GM20000 (cell line): ENCODE data around the gene MEIOSIN.

Experiments
- DNase-seq: peaks from one replicate; pipeline ENCODE4 v3.0.0; 2012; ENCODE audit warnings: low spot score
- TF ChIP-seq, protein P1 (sequence below): IDR thresholded peaks from 2 replicates; pipeline ENCODE4 v1.5.1; 2012; ENCODE audit warnings: mild to moderate bottlenecking, control low read depth; ENCODE audit errors: extremely low read depth, missing control alignments

Gene MEIOSIN

GRCh38 chr19:45752639-45753038, 19.4 kb downstream of the MEIOSIN start:
- TF ChIP-seq, protein P1, sequence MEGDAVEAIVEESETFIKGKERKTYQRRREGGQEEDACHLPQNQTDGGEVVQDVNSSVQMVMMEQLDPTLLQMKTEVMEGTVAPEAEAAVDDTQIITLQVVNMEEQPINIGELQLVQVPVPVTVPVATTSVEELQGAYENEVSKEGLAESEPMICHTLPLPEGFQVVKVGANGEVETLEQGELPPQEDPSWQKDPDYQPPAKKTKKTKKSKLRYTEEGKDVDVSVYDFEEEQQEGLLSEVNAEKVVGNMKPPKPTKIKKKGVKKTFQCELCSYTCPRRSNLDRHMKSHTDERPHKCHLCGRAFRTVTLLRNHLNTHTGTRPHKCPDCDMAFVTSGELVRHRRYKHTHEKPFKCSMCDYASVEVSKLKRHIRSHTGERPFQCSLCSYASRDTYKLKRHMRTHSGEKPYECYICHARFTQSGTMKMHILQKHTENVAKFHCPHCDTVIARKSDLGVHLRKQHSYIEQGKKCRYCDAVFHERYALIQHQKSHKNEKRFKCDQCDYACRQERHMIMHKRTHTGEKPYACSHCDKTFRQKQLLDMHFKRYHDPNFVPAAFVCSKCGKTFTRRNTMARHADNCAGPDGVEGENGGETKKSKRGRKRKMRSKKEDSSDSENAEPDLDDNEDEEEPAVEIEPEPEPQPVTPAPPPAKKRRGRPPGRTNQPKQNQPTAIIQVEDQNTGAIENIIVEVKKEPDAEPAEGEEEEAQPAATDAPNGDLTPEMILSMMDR = no peak

DNA sequence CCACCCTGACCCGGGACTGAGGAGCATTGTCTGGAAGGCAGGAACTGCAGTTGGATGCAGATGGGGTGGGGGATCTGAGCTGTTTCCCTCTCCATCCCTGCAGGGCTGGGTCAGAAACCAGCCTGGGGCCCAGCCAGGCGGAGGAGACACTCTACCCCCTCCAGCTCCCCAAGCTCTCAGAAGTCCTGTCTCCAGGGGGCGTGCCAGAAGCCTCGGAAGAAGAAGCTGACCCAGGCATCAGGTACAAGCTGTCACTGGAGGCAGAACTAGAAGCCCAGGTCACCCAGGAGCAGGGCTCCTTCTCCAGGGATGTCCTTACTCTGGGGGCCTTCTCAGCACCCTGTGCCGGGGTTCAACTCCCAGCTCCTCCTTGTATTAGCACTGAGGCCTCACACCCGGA, 20.3 kb downstream of the MEIOSIN start:
- TF ChIP-seq, protein P1 = no peak
- no peak for DNase-seq

More at GRCh38 chr19:45752639-45753038, 19.4 kb downstream of the MEIOSIN start:
- no peak for DNase-seq

DNA sequence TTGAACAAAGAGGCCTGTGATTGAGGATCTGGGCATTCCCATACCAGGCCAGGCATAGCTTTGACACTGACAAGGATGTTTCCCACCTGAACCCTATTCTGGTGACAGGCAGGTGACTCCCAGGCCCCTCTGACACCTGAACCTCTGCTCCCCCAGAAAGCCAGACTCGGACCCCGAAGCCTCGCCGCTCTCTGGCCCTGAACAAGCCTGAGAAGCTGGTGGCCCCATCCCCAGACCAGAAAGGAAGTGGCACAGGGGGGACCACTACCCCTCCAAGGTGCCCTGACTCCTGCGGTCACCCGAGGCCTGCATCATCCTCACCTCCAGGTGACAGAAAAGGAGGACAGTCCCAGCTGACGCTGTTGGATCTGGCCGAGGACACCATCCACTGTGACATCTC, 21.1 kb downstream of the MEIOSIN start:
- no peak for DNase-seq
- TF ChIP-seq, protein P1 = no peak

DNA sequence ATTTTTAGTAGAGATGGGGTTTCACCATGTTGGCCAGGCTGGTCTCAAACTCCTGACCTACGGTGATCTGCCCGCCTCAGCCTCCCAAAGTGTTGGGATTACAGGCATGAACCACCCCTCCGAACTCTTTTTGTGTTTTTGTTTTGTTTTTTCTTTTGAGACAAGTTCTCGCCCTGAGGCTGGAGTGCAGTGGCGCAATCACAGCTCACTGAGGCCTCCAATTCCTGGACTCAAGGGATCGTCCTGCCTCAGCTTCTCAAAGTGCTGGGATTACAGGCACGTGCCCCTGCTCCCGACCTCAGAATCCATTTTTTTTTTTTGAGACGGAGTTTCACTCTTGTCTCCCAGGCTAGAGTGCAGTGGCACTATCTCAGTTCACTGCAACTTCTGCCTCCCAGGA, 24.5 kb downstream of the MEIOSIN start:
- TF ChIP-seq, protein P1 = no peak
- no peak for DNase-seq

- DNase-seq = no peak
- TF ChIP-seq, protein P1 = no peak
These were observed 25.7 kb downstream of the MEIOSIN start for GRCh38 chr19:45758921-45759320.

DNA sequence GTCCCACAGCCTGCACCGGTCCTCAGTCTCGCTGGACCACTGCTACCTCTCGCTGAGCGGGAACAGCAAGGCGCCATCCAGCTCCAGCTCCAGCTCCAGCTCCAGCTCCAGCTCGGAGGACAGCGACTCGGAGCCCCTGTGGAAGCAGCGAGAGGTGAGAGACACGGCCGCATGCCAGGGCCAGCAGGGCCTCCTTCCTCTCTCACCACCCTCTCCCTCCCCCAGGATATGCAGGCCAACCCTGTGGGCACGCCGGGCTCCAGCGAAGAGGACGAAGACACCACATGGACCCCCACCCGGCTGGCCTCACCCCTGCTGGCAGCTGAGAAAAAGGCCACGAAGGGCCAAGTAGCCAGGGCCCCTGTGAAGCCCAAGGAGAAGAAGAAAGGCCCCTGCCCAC, 28.5 kb downstream of the MEIOSIN start:
- TF ChIP-seq, protein P1 = no peak
- no peak for DNase-seq

DNA sequence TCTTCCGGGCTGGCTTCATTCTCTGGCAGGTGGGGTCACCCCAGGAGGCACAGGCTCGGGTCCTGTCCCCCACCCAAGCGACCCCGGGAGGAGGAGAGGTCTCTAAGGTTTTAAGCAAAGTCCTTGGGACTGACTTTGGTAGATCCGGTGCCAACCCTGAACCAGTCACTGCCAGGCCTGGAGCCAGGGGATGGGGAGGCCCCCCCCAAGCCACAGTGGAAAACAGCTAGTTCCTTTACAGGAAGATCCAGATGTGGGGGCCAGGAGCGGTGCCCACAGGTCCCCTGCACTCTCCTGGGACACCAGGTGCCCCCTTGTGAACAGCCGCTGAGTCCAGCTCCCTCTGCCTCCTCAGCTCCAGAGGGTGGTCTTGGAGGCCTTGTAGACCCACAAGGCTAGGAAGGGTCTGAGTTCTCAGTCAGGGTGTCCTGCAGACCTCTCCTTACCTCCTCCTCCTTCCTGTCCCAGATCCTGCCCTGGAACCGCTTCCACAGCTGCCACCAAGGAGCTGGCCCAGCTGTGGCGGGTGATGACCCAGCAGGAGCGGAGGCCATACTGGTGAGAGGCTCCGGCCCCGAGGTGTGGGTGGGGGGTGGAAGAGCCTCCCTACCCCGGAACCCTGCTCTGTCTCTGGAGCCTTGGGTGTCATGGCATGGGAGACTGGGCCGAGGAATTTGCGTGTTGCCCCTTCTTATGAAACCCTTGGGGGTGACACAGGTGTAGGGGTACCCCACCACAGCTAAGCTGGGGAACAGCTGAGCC, 29.8 kb downstream of the MEIOSIN start:
- DNase-seq = no peak
- TF ChIP-seq, protein P1 = no peak
